IPS DF 6.9 (cell line): ENCODE results near the gene PLEKHS1.
"Not testable (repeated sequence)": the region's sequence is repeated elsewhere in the genome, so short reads cannot be mapped to it uniquely, and the experiment has no call there.

Experiments
- DNase-seq: peaks from one replicate; pipeline ENCODE4 v3.0.0-alpha.2; 2013; ENCODE audit warnings: low read depth, low spot score
- H3K27ac ChIP-seq: one replicate; pipeline ENCODE4 v1.5.1; 2013; ENCODE audit warnings: low read length, control low read depth
- H3K27me3 ChIP-seq: 2 replicates; pipeline ENCODE4 v1.6.1; 2013; ENCODE audit warnings: mild to moderate bottlenecking, low read length; ENCODE audit not compliant: control insufficient read depth, insufficient read depth
- H3K36me3 ChIP-seq: 2 replicates; pipeline ENCODE4 v1.6.1; 2013; ENCODE audit warnings: low read length; ENCODE audit not compliant: control insufficient read depth, insufficient read depth
- H3K4me1 ChIP-seq: 2 replicates; pipeline ENCODE4 v1.6.1; 2013; ENCODE audit warnings: low read length; ENCODE audit not compliant: control insufficient read depth, insufficient read depth
- H3K4me3 ChIP-seq: 2 replicates; pipeline ENCODE4 v1.5.1; 2013; ENCODE audit warnings: mild to moderate bottlenecking, low read length
- H3K9me3 ChIP-seq: 2 replicates; pipeline ENCODE4 v1.6.1; 2013; ENCODE audit warnings: low read length, inconsistent platforms; ENCODE audit not compliant: control insufficient read depth, insufficient read depth
- WGBS: extraction: QIAGEN DNeasy Blood & Tissue Kit; methylation state at CpG from one replicate; pipeline ENCODE4 v1.1.7; 2013; ENCODE audit warnings: mixed read lengths, missing lambda C conversion rate; ENCODE audit not compliant: insufficient read length, insufficient coverage; 5-methylcytosine and 5-hydroxymethylcytosine counted together

Gene PLEKHS1

GRCh38 chr10:113822174-113822573 is 70.7 kb downstream of the PLEKHS1 start:
- Histone ChIP-seq H3K27me3 (no peaks in the 10 kb centered on the region), H3K27ac (no peak overlapping the region), H3K4me1 (peaks cover 1% of the 10 kb centered on the region; the same call in 1 of the 2 replicates), H3K4me3 (no peak overlapping the region), H3K9me3 (no peaks in the 10 kb centered on the region), H3K36me3 (no peaks in the 10 kb centered on the region)
- no peak for DNase-seq
- WGBS, result no CpG with 5 or more reads among the region's 7 CpGs

- peaks cover 1% of the 10 kb centered on the region; the same call in 1 of the 2 replicates for H3K4me1 ChIP-seq
These were observed 71.9 kb downstream of the PLEKHS1 start for GRCh38 chr10:113823389-113823788.

GRCh38 chr10:113825791-113826190 is 74.3 kb downstream of the PLEKHS1 start:
- Histone ChIP-seq H3K9me3 (no peaks in the 10 kb centered on the region), H3K36me3 (no peaks in the 10 kb centered on the region), H3K27me3 (no peaks in the 10 kb centered on the region), H3K27ac (no peak overlapping the region), H3K4me1 (peaks cover 1% of the 10 kb centered on the region; the same call in 1 of the 2 replicates), H3K4me3 (no peak overlapping the region)
- WGBS, result no CpG with 5 or more reads among the region's 2 CpGs
- no peak for DNase-seq

More at GRCh38 chr10:113823389-113823788, 71.9 kb downstream of the PLEKHS1 start:
- no peak overlapping the region for H3K4me3 ChIP-seq
- no peak overlapping the region for H3K27ac ChIP-seq
- H3K9me3 ChIP-seq, result no peaks in the 10 kb centered on the region
- WGBS, result no CpG with 5 or more reads among the region's 4 CpGs
- H3K36me3 ChIP-seq, result no peaks in the 10 kb centered on the region
- H3K27me3 ChIP-seq, result no peaks in the 10 kb centered on the region
- DNase-seq, result no peak

GRCh38 chr10:113828567-113828966 is 77.1 kb downstream of the PLEKHS1 start:
- DNase-seq, H3K4me3 ChIP-seq, H3K27me3 ChIP-seq, H3K9me3 ChIP-seq, H3K4me1 ChIP-seq, H3K27ac ChIP-seq, H3K36me3 ChIP-seq: not testable (repeated sequence)
- no CpG with 5 or more reads among the region's 10 CpGs for WGBS
